MM.1S (cell line): Measurements from ENCODE around the gene RGPD8.

Experiments used
- CTCF ChIP-seq: fragments of 300-600 bp; sonication (generic); IDR thresholded peaks from 2 replicates; pipeline ENCODE4 v1.5.1; 2016; ENCODE audit warnings: antibody characterized with exemption, low read length, mixed read lengths
- EZH2 ChIP-seq: fragments of 300-600 bp; sonication (generic); optimal IDR thresholded peaks from 2 replicates; pipeline ENCODE3; 2017; ENCODE audit warnings: low read depth, mild to moderate bottlenecking, antibody characterized with exemption, low read length, mixed read lengths

- TF ChIP-seq CTCF = no peak
- no peak for TF ChIP-seq EZH2
Observed at GRCh38 chr2:112345030-112346027, 88.1 kb downstream of the RGPD8 start.
